ENCODE measurements around the gene ZNF549.

ZNF549 gene

GRCh38 chr19:57566396-57567265 is 39.5 kb downstream of the ZNF549 start:
- DNase-seq (ENCODE audit: low spot score), result no peak

GRCh38 chr19:57570707-57571106 is 43.6 kb downstream of the ZNF549 start:
- peak; percentile 78 for DNase-seq (ENCODE audit: low spot score)

- DNase-seq (ENCODE audit: low spot score), result no peak
These were observed 45.3 kb downstream of the ZNF549 start for GRCh38 chr19:57572415-57572947.

DNA sequence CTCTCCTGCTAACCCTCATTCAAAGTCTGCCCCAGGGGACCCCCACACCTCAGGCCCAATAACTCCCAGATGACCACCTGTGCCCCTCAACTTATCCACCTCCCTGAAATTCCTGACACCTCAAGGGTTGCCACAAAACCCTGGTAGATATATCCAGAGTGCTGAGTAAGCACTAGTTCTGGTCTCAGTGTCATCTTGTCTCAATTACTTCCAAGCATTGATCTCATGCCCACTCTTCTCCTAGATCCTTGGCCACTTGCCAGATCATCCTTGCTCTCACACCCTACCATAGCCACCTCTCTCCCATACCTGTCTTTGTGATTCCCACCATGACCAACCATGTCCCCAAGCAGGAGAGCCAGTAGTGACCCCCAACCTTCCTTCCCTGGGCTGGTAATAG is 49.5 kb downstream of the ZNF549 start:
- DNase-seq (ENCODE audit: low spot score), result no peak

GRCh38 chr19:57578487-57579205 is 51.5 kb downstream of the ZNF549 start, which contains the start of gene ZNF416:
TSS of gene ZNF416 (minus strand) at chr19:57578911. CDS start at chr19:57578704, 207 bp downstream.
- peak; percentile 99 for DNase-seq (ENCODE audit: low spot score)

DNA sequence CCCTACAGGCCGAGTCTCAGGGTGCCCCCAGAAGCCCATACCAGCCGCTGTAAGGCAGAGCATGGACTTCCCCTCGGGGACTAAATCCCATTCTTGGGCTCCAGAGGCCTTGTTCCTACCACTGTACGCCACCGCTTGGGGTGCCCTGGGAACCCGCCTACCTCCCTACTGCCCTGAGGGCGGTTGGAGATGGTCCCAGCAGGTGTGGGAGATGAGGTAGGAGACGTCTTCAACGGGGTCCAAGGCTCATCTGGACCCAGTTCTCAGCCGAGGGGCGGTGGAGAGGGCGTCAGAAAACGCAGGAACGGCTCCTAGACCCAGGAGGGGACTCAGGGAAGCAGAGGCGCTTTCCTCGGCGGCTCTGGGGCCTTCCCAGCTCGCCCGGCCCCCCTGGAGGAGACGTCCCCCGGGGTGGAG is 56.0 kb downstream of the ZNF549 start:
- DNase-seq (ENCODE audit: low spot score), result no peak

GRCh38 chr19:57583521-57584416 is 56.6 kb downstream of the ZNF549 start, which contains the start of gene ZIK1:
TSS of gene ZIK1 (plus strand) at chr19:57584145. CDS start at chr19:57584357, 212 bp downstream.
- DNase-seq (ENCODE audit: low spot score), result peak; percentile 97

DNA sequence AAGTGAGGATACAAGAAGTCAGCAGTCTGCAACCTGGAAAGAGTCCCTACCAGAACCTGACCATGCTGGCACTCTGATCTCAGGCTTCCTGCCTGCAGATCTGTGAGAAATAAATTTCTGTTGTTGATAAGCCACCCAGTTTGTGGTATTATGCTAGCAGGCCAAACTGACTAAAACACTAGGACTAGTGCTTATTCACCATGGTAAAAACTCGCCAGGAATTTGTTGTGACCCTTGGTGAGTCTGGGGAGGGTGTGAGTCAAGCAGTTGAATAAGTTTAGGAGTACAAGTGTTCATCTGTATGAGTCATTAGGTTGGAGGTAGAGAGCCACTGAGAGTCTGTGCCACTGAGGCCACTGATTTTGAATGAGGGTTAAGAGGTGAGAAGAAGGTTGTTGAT is 60.4 kb downstream of the ZNF549 start:
- DNase-seq (ENCODE audit: low spot score), result no peak

DNA sequence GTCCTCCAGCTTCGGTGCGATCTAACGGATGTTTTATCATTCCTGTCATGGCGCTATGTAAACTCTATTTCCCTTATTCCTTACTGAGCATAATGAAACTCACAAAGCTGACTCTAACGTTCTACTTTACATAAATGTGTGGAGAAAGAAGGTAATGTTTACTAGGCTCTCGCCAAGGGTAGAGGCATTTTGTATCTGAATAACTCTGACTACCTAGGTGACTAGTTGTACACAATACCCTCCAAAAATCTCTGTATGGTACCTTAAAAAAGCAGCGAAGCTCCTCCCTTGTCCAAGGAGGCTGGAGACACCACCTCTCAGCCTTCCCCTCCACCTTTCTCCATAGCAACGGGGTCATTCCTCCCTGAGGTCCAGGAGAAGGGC is 72.2 kb downstream of the ZNF549 start:
- no peak for DNase-seq (ENCODE audit: low spot score)

DNA sequence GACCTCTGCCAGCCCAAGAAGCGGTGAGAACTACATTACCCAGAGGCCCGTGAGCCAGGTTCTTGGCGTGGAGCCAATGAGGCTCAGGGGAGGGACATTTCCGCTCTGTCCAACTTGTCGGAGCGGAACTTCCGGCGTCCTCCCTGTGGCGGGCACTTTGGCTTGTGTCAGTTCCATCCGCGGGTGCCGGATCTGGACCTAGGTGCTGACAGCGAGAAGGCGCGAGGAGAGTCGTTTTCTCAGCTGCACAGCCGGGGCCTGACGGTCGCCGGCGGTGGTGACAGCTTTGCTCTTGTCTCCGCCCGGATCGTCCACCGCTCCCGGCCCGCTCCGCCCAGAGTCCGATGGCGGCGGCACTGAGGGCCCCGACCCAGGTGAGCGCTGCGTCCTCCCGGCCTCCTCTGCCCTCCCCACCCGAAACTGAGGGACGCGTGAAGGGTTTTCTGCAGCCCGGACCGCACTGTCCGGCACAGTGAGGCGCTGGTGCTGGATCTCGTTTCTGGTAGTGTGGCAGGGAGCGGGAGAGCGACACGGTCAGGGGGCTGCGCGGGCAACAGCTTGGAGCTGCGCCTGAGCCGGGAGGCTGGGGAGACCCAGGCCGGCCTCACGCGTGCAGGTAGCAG is 72.7 kb downstream of the ZNF549 start, which contains the start of gene ZNF530:
Gene ZNF530 (plus strand): TSS at position 125 of the 623 bp plus-strand sequence. CDS start 4,461 bp downstream, outside the sequence.
- peak; percentile 94 for DNase-seq (ENCODE audit: low spot score)

DNA sequence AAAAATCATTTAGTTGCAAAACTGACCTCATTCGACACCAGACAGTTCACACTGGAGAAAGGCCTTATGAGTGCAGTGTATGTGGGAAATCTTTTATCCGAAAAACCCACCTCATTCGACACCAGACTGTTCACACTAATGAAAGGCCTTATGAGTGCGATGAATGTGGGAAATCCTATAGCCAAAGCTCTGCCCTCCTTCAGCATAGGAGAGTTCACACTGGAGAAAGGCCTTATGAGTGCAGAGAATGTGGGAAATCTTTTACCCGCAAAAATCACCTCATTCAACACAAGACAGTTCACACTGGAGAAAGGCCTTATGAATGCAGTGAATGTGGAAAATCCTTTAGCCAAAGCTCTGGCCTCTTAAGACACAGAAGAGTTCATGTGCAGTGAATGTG is 79.8 kb downstream of the ZNF549 start:
- DNase-seq (ENCODE audit: low spot score), result no peak

Measured in putamen (tissue), 1 donor.